ENCODE results near the gene FAM118B.

FAM118B gene

DNA sequence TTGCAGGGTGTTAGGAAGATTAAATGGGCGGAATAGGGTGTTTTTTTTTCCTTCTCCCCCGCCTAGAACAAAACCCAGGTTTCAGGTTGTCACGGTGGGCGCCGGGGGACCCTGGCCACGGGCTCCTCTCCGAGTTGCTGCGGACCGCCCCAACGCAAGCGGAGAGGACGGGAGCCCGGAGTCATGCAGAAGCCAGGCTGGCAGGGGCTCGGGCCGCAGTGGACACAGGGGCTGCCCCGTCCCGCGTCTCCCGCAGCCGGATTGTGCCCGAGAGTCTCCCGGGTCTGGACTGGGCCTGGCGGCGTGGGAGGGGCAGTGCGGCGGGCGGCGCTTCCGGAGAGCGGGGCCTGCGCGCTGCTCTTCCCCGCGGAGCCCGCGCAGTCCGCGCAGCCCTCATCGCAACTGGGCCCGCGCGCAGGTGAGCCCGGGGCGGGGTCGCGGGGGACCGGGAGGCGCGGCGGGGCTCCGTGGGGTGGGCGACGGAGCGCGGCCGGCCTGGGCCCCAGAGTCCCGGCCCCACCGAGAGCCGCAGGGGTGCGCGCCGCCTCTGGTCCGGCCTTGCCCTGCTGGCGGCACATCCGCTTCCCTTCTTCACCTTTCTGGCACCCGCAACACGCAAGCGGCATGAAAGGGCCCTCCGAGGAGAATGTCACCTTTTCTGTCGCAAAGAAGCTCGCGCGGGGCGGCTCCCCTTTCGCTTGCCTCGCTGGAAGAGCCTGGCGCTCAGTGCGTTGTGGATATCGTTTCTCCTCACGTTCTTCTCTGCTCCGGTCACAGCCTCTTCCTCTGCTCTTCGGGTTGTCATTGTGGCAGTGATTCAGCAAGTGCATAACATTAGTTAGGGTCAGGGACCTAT is 71.4 kb downstream of the FAM118B start, which contains the start of gene TIRAP:
Gene TIRAP (plus strand): TSS at position 358 of the 856 bp plus-strand sequence. CDS start 7,802 bp downstream, outside the sequence.
- H3K9ac ChIP-seq (ENCODE audit: low read depth in 1 of 2, low read length in 2 of 2) = peak within 1 kb of the TSS; percentile 79 to 84
- H3K27me3 ChIP-seq (ENCODE audit: control insufficient read depth in 2 of 2, insufficient read depth in 2 of 2, low read length in 2 of 2) = no peaks in the 10 kb centered on the region
- no peaks in the 10 kb centered on the region for H3K9me3 ChIP-seq (ENCODE audit: control insufficient read depth in 2 of 2, low read length in 2 of 2)
- peaks cover 14 to 16% of the 10 kb centered on the region in 2 donors for H3K4me1 ChIP-seq (ENCODE audit: control insufficient read depth in 2 of 2, insufficient read depth in 2 of 2, low read length in 2 of 2)
- H3K27ac ChIP-seq (ENCODE audit: low read depth in 2 of 2, low read length in 2 of 2) = peak within 1 kb of the TSS; percentile 80 to 89
- H3K4me3 ChIP-seq (ENCODE audit: low read length in 2 of 2) = peak within 1 kb of the TSS; percentile 83 to 92
- peaks cover 0 to 2% of the 10 kb centered on the region in 2 donors for H3K36me3 ChIP-seq (ENCODE audit: control insufficient read depth in 2 of 2, insufficient read depth in 2 of 2, low read length in 2 of 2)

DNA sequence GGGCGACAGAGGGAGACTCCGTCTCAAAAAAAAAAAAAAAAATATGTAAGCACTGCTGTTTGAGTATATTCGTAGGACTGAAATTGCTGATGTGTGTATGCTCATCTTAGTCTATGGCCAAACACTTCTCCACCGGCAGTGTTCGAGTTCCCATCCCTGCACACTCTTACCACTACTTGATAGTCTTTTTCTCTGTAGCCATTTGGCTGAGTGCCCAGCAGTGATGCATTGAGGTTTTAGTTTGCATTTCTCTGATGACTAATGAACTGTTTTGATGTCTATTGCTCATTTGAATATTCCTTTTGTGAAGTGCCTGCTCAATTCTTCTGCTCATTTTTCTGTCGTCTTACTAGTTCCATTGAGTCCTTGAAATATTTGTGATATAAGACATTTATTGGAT is 73.2 kb downstream of the FAM118B start:
- Histone ChIP-seq H3K9ac (ENCODE audit: low read depth in 1 of 2, low read length in 2 of 2) (no peak overlapping the region), H3K27me3 (ENCODE audit: control insufficient read depth in 2 of 2, insufficient read depth in 2 of 2, low read length in 2 of 2) (no peaks in the 10 kb centered on the region), H3K4me3 (ENCODE audit: low read length in 2 of 2) (no peak overlapping the region), H3K4me1 (ENCODE audit: control insufficient read depth in 2 of 2, insufficient read depth in 2 of 2, low read length in 2 of 2) (peaks cover 14 to 16% of the 10 kb centered on the region in 2 donors), H3K36me3 (ENCODE audit: control insufficient read depth in 2 of 2, insufficient read depth in 2 of 2, low read length in 2 of 2) (no peaks in the 10 kb centered on the region), H3K27ac (ENCODE audit: low read depth in 2 of 2, low read length in 2 of 2) (no peak overlapping the region), H3K9me3 (ENCODE audit: control insufficient read depth in 2 of 2, low read length in 2 of 2) (no peaks in the 10 kb centered on the region)

DNA sequence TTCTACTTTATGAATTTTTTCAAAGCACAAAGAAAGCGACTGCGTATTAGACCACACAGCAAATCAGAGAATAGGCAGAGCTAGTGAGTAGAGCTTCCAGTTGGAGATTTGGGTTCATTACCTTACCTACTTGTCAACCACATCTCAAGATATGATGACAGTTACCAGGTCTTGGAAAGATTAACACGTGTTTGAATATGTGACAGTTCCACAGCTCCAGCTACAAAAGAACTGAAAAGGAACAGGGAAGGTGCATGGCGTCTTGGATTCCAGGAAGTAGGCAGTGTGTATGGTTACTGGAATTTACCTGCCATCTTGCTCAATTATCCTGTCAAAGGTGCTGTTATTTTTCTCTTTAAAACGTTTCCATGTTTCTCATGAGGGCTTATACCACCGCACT is 76.7 kb downstream of the FAM118B start:
- no peaks in the 10 kb centered on the region for H3K27me3 ChIP-seq (ENCODE audit: control insufficient read depth in 2 of 2, insufficient read depth in 2 of 2, low read length in 2 of 2)
- H3K4me1 ChIP-seq (ENCODE audit: control insufficient read depth in 2 of 2, insufficient read depth in 2 of 2, low read length in 2 of 2) = peaks cover 10% of the 10 kb centered on the region in 2 donors
- no peaks in the 10 kb centered on the region for H3K9me3 ChIP-seq (ENCODE audit: control insufficient read depth in 2 of 2, low read length in 2 of 2)
- H3K36me3 ChIP-seq (ENCODE audit: control insufficient read depth in 2 of 2, insufficient read depth in 2 of 2, low read length in 2 of 2) = peaks cover 28% of the 10 kb centered on the region in 2 donors
- no peak overlapping the region for H3K4me3 ChIP-seq (ENCODE audit: low read length in 2 of 2)
- no peak overlapping the region for H3K9ac ChIP-seq (ENCODE audit: low read depth in 1 of 2, low read length in 2 of 2)
- H3K27ac ChIP-seq (ENCODE audit: low read depth in 2 of 2, low read length in 2 of 2) = no peak overlapping the region

DNA sequence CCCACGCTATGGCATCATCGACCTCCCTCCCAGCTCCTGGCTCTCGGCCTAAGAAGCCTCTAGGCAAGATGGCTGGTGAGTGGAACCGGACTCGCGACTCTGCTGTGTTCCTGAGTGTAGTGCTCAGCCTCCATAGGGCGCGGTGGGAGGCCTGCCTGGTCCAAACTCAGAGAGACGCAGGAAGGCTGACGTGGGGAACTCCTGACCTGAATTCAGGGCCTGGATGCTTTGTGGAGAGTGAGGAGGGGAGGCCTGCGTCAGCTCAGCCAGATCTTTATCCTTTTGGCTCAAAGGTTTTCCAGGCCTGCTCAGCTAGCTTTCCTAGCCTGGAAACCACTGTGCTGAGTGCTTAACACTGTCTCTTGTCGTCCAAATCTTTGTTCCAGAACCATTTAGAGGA is 79.3 kb downstream of the FAM118B start:
- no peaks in the 10 kb centered on the region for H3K27me3 ChIP-seq (ENCODE audit: control insufficient read depth in 2 of 2, insufficient read depth in 2 of 2, low read length in 2 of 2)
- peaks cover 37 to 39% of the 10 kb centered on the region in 2 donors for H3K36me3 ChIP-seq (ENCODE audit: control insufficient read depth in 2 of 2, insufficient read depth in 2 of 2, low read length in 2 of 2)
- H3K9me3 ChIP-seq (ENCODE audit: control insufficient read depth in 2 of 2, low read length in 2 of 2) = no peaks in the 10 kb centered on the region
- no peak overlapping the region for H3K9ac ChIP-seq (ENCODE audit: low read depth in 1 of 2, low read length in 2 of 2)
- H3K4me1 ChIP-seq (ENCODE audit: control insufficient read depth in 2 of 2, insufficient read depth in 2 of 2, low read length in 2 of 2) = no peaks in the 10 kb centered on the region
- H3K4me3 ChIP-seq (ENCODE audit: low read length in 2 of 2) = no peak overlapping the region
- no peak overlapping the region for H3K27ac ChIP-seq (ENCODE audit: low read depth in 2 of 2, low read length in 2 of 2)

DNA sequence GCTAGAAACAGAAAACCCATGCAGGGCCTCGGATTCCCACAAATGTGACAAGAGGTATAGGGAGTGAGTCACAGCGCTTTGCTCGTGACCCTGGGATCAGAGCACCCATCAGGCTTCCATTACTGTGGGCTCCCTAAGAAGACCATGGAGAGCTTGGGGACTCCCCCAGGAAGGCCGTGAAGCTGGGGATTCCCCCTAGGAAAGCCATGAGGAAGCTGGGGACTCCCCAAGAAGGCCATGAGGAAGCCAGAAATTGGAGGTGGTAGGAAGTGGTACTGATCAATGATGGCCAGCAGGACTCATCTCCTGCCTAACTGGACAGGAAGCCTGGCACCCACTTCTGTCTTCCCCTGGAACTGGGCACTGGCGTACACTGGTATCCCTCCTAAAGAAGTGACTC is 82.1 kb downstream of the FAM118B start:
- no peaks in the 10 kb centered on the region for H3K27me3 ChIP-seq (ENCODE audit: control insufficient read depth in 2 of 2, insufficient read depth in 2 of 2, low read length in 2 of 2)
- no peak overlapping the region for H3K4me3 ChIP-seq (ENCODE audit: low read length in 2 of 2)
- H3K36me3 ChIP-seq (ENCODE audit: control insufficient read depth in 2 of 2, insufficient read depth in 2 of 2, low read length in 2 of 2) = peaks cover 37 to 39% of the 10 kb centered on the region in 2 donors
- no peaks in the 10 kb centered on the region for H3K4me1 ChIP-seq (ENCODE audit: control insufficient read depth in 2 of 2, insufficient read depth in 2 of 2, low read length in 2 of 2)
- no peak overlapping the region for H3K27ac ChIP-seq (ENCODE audit: low read depth in 2 of 2, low read length in 2 of 2)
- H3K9me3 ChIP-seq (ENCODE audit: control insufficient read depth in 2 of 2, low read length in 2 of 2) = no peaks in the 10 kb centered on the region
- no peak overlapping the region for H3K9ac ChIP-seq (ENCODE audit: low read depth in 1 of 2, low read length in 2 of 2)

DNA sequence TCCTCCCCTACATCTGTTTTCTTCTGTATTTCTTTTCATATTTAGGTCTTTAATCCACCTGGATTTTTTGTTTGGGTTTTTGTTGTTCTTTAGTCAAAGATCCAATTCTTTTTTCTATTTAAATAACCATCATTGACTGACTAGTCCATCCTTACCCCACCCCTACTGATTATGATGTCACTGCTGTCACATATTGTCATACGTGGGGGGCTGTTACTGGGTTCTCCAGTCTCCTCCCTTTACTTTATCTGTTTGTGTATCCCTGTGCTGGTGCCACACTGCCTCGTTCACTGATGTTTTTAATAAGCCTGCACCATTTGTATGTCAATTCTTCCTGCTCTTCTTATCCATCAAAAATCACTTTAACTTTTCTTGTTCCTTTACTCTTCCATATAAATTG is 85.4 kb downstream of the FAM118B start:
- Histone ChIP-seq H3K4me3 (ENCODE audit: low read length in 2 of 2) (no peak overlapping the region), H3K4me1 (ENCODE audit: control insufficient read depth in 2 of 2, insufficient read depth in 2 of 2, low read length in 2 of 2) (no peaks in the 10 kb centered on the region), H3K9me3 (ENCODE audit: control insufficient read depth in 2 of 2, low read length in 2 of 2) (no peaks in the 10 kb centered on the region), H3K27ac (ENCODE audit: low read depth in 2 of 2, low read length in 2 of 2) (no peak overlapping the region), H3K27me3 (ENCODE audit: control insufficient read depth in 2 of 2, insufficient read depth in 2 of 2, low read length in 2 of 2) (no peaks in the 10 kb centered on the region), H3K9ac (ENCODE audit: low read depth in 1 of 2, low read length in 2 of 2) (no peak overlapping the region), H3K36me3 (ENCODE audit: control insufficient read depth in 2 of 2, insufficient read depth in 2 of 2, low read length in 2 of 2) (peaks cover 18 to 20% of the 10 kb centered on the region in 2 donors)

DNA sequence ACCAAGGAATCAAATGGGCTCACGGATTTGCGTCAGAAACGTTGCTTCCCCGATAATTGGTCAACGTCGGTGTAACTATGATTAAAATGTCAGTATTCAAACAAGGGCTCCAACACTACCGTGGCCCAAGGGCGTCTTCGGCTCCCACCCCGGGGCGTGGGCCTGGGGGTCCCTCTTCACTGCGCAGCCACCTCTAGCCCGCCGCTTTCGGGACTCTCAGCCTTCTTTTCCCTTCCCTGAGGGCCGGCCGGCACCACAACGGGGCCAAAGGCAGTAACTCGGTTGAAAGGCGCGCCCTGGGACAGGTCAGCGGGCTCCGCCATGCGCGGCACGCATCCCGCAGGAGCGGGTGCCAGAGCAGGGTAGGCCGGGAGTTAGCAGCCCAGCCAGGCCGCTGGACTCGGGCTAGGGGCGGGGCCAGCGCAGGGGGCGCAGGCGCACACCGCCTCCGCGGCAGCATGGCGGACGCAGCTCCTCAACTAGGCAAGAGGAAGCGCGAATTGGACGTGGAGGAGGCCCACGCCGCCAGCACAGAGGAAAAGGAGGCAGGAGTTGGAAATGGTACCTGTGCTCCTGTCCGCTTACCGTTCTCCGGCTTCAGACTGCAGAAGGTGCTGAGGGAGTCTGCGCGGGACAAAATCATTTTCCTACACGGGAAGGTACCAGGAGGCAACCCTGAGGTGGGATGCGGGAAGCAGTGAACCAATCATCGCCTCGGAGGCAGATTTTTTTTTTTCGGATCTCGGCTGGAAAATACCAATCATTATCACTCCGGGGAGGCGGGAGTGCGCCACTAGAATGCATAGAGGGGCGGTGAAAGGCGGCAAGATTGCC is 92.3 kb downstream of the FAM118B start, which contains the start of gene DCPS:
Gene DCPS (plus strand): TSS at position 438 of the 834 bp plus-strand sequence. CDS start 21 bp downstream, at position 459.
- Histone ChIP-seq H3K9me3 (ENCODE audit: control insufficient read depth in 2 of 2, low read length in 2 of 2) (no peaks in the 10 kb centered on the region), H3K27me3 (ENCODE audit: control insufficient read depth in 2 of 2, insufficient read depth in 2 of 2, low read length in 2 of 2) (no peaks in the 10 kb centered on the region), H3K4me3 (ENCODE audit: low read length in 2 of 2) (peak within 1 kb of the TSS; percentile 91 to 98), H3K4me1 (ENCODE audit: control insufficient read depth in 2 of 2, insufficient read depth in 2 of 2, low read length in 2 of 2) (peaks cover 0 to 12% of the 10 kb centered on the region in 2 donors), H3K36me3 (ENCODE audit: control insufficient read depth in 2 of 2, insufficient read depth in 2 of 2, low read length in 2 of 2) (peaks cover 3 to 4% of the 10 kb centered on the region in 2 donors), H3K9ac (ENCODE audit: low read depth in 1 of 2, low read length in 2 of 2) (peak within 1 kb of the TSS; percentile 76 to 91), H3K27ac (ENCODE audit: low read depth in 2 of 2, low read length in 2 of 2) (peak within 1 kb of the TSS; percentile 77 to 82)

DNA sequence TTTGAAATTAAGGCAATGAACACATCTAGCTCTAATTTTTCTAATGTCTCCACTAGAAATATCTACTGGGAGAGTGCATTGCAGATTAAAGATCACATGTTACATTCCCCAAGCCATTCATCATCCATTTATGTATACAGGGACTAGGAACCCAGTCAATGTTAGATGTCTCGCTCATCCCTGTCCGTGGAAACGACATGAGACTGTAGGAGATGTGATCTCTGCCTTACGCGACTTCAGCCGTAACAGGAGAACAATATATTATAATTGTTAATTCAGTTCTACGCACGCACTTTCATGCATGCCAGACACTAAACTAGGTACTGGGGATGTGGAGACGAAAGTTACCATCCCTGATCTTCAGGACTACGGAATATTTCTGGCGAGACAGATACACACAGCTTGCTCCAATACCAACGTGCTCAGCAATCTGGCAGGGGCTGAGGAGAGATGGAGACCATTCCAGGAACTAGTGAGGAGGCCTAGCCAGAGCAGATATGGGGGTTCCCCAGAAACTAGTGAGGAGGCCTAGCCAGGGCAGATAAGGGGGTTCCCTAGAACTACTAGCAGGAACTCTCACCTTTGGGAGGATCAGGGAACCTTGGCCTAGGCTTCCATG is 93.0 kb downstream of the FAM118B start:
- Histone ChIP-seq H3K4me3 (ENCODE audit: low read length in 2 of 2) (peak overlapping the region; percentile 91 to 98), H3K9ac (ENCODE audit: low read depth in 1 of 2, low read length in 2 of 2) (peak overlapping the region; percentile 76 to 91), H3K27ac (ENCODE audit: low read depth in 2 of 2, low read length in 2 of 2) (peak overlapping the region; percentile 77 to 82), H3K27me3 (ENCODE audit: control insufficient read depth in 2 of 2, insufficient read depth in 2 of 2, low read length in 2 of 2) (no peaks in the 10 kb centered on the region), H3K36me3 (ENCODE audit: control insufficient read depth in 2 of 2, insufficient read depth in 2 of 2, low read length in 2 of 2) (peaks cover 3 to 4% of the 10 kb centered on the region in 2 donors), H3K4me1 (ENCODE audit: control insufficient read depth in 2 of 2, insufficient read depth in 2 of 2, low read length in 2 of 2) (peaks cover 0 to 12% of the 10 kb centered on the region in 2 donors), H3K9me3 (ENCODE audit: control insufficient read depth in 2 of 2, low read length in 2 of 2) (no peaks in the 10 kb centered on the region)

DNA sequence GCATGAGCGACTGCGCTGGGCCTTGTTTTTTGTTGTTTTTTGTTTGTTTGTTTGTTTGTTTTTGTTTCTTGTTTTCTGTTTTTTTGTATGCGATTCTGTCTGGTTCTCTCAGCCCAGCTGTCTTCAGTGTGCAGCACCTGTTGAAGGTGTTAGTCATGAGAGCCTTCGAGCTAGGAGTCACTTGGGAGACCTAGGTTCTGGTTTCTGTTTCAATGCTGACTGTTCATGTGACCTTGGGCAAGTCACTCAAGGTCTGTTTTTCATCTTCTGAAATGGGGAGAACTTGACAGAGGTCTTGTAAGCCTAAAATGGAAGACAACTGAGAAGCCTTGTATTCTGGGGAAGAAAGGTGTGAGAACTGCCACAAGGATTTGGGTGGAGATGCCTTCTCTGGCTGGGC is 94.1 kb downstream of the FAM118B start:
- no peak overlapping the region for H3K4me3 ChIP-seq (ENCODE audit: low read length in 2 of 2)
- H3K27ac ChIP-seq (ENCODE audit: low read depth in 2 of 2, low read length in 2 of 2) = no peak overlapping the region
- H3K36me3 ChIP-seq (ENCODE audit: control insufficient read depth in 2 of 2, insufficient read depth in 2 of 2, low read length in 2 of 2) = peaks cover 3 to 4% of the 10 kb centered on the region in 2 donors
- no peaks in the 10 kb centered on the region for H3K27me3 ChIP-seq (ENCODE audit: control insufficient read depth in 2 of 2, insufficient read depth in 2 of 2, low read length in 2 of 2)
- H3K4me1 ChIP-seq (ENCODE audit: control insufficient read depth in 2 of 2, insufficient read depth in 2 of 2, low read length in 2 of 2) = peaks cover 1 to 17% of the 10 kb centered on the region in 2 donors
- no peaks in the 10 kb centered on the region for H3K9me3 ChIP-seq (ENCODE audit: control insufficient read depth in 2 of 2, low read length in 2 of 2)
- no peak overlapping the region for H3K9ac ChIP-seq (ENCODE audit: low read depth in 1 of 2, low read length in 2 of 2)

Measured in mucosa of rectum (tissue), 2 donors.